Thoracic aorta (tissue), 2 donors: Measurements from ENCODE around the gene MRPL23. TPM values are rescaled to one million over a fixed set of nuclear protein-coding genes. Genes with fewer than 3 reads are reported as not detected.

ENCODE experiments used
- ATAC-seq: fragments of 150-250 bp; one replicate; pipeline ENCODE4 v1.8.0; 2017; ENCODE audit warnings: low read depth; ENCODE audit not compliant: insufficient number of reproducible peaks, low FRiP score
- DNase-seq: peaks from one replicate; pipeline ENCODE4 v3.0.0-alpha.2; 2020; ENCODE audit warnings: low spot score
- H3K27ac ChIP-seq, 2 donors: fragments of 200-600 bp; sonication (generic); 1 replicate in 1 of 2; 2 replicates in 1 of 2; pipeline ENCODE4 v1.5.1; 2016; ENCODE audit warnings: mild to moderate bottlenecking in 2 of 2, moderate library complexity in 2 of 2
- H3K27me3 ChIP-seq: fragments of 200-600 bp; sonication (generic); replicated peaks from 2 replicates; pipeline ENCODE4 v1.6.0; 2016; ENCODE audit warnings: mild to moderate bottlenecking; ENCODE audit not compliant: insufficient read depth
- H3K36me3 ChIP-seq: fragments of 200-600 bp; sonication (generic); one replicate; pipeline ENCODE4 v1.5.1; 2016
- H3K4me1 ChIP-seq, 2 donors: fragments of 200-600 bp; sonication (generic); 1 replicate in 1 of 2; 2 replicates in 1 of 2; pipeline versions ENCODE4 v1.5.1 to v1.6.0; 2016; ENCODE audit warnings: low read depth in 2 of 2, mild to moderate bottlenecking in 1 of 2; ENCODE audit not compliant: control insufficient read depth in 1 of 2
- H3K4me3 ChIP-seq: fragments of 200-600 bp; sonication (generic); 2 replicates; pipeline ENCODE4 v1.5.1; 2016; ENCODE audit warnings: mild to moderate bottlenecking
- H3K9me3 ChIP-seq: fragments of 200-600 bp; sonication (generic); 2 replicates; pipeline ENCODE4 v1.5.1; 2016
- CTCF ChIP-seq: fragments of 200-600 bp; sonication (generic); IDR thresholded peaks from one replicate; pipeline ENCODE4 v1.5.1; 2019; ENCODE audit warnings: antibody characterized with exemption
- total RNA-seq, 2 donors: library from RNA; depleted of rRNA; stranded (reverse); fragments of >200 nt; gene quantifications; one replicate each; pipeline versions ENCODE4 v1.1.0 to v1.2.3, GENCODE V29; 2016

MRPL23 gene
- total RNA-seq, 2 donors from 2014 or later, result 59.8 to 136 TPM

GRCh38 chr11:1919391-1920127 lies 27.6 kb upstream of the MRPL23 start, which contains the start of gene TNNT3:
Gene TNNT3 (plus strand): TSS chr11:1919703. CDS start chr11:1922875, 3,172 bp downstream.
- Histone ChIP-seq H3K36me3 (no peaks in the 10 kb centered on the region), H3K4me3 (no peak within 1 kb of the TSS), H3K9me3 (no peaks in the 10 kb centered on the region), H3K27me3 (no peaks in the 10 kb centered on the region), H3K27ac (no peak within 1 kb of the TSS), H3K4me1 (no peaks in the 10 kb centered on the region)
- ATAC-seq (no peak), DNase-seq (no peak)
- no peak for TF ChIP-seq CTCF

- H3K4me3 ChIP-seq, result no peak overlapping the region
- no peak overlapping the region for H3K27ac ChIP-seq
- H3K36me3 ChIP-seq, result no peaks in the 10 kb centered on the region
- ATAC-seq (no peak), DNase-seq (no peak)
- no peaks in the 10 kb centered on the region for H3K9me3 ChIP-seq
- H3K27me3 ChIP-seq, result no peaks in the 10 kb centered on the region
- TF ChIP-seq CTCF, result no peak
- H3K4me1 ChIP-seq, result no peaks in the 10 kb centered on the region
Measured at GRCh38 chr11:1920128-1920908, 26.8 kb upstream of the MRPL23 start.

- no peak overlapping the region for H3K4me3 ChIP-seq
- ATAC-seq, result no peak
- H3K27me3 ChIP-seq, result no peaks in the 10 kb centered on the region
- no peak overlapping the region for H3K27ac ChIP-seq
- no peaks in the 10 kb centered on the region for H3K36me3 ChIP-seq
- no peaks in the 10 kb centered on the region for H3K4me1 ChIP-seq
- no peak for TF ChIP-seq CTCF
- no peak for DNase-seq
- H3K9me3 ChIP-seq, result no peaks in the 10 kb centered on the region
Measured at GRCh38 chr11:1920909-1921573, 26.1 kb upstream of the MRPL23 start.

- no peak overlapping the region for H3K4me3 ChIP-seq
- no peaks in the 10 kb centered on the region for H3K27me3 ChIP-seq
- DNase-seq, result no peak
- H3K9me3 ChIP-seq, result no peaks in the 10 kb centered on the region
- no peaks in the 10 kb centered on the region for H3K4me1 ChIP-seq
- H3K27ac ChIP-seq, result no peak overlapping the region
- H3K36me3 ChIP-seq, result no peaks in the 10 kb centered on the region
- ATAC-seq, result no peak
- no peak for TF ChIP-seq CTCF
Measured at GRCh38 chr11:1921574-1922141, 25.5 kb upstream of the MRPL23 start.
